PC-3 (cell line): Measurements from ENCODE around the gene CTDSP1. TPM values are rescaled to one million over a fixed set of nuclear protein-coding genes. Genes with fewer than 3 reads are reported as not detected.

ENCODE experiments used
- ATAC-seq: fragments of 200-7000 bp; cut with Tn5 transposase; 2 replicates; pipeline ENCODE4 v1.9.1; 2020; ENCODE audit warnings: mild to moderate bottlenecking, moderate library complexity
- BruUV-seq: library from RNA; stranded (reverse); fragments of 400-500 nt; replicated peaks from 2 replicates; lab custom pipeline; 2021; lab: Mats Ljungman, UMichigan
- CTCF ChIA-PET: fragments of 300-600 bp; sonication (Branson Sonifier 250); formaldehyde crosslinking; loops from one replicate; lab custom pipeline; 2022; ENCODE audit warnings: antibody characterized with exemption; lab: Charles Lee
- POLR2A ChIA-PET: fragments of 300-600 bp; sonication (Branson Sonifier 250); formaldehyde crosslinking; loops from one replicate; lab custom pipeline; 2022; ENCODE audit warnings: antibody characterized with exemption; ENCODE audit not compliant: unreplicated experiment; lab: Charles Lee
- DNase-seq: peaks from one replicate; pipeline ENCODE4 v3.0.0-alpha.2; 2015
- H2AFZ ChIP-seq: fragments of 300-600 bp; sonication (generic); 2 replicates; pipeline ENCODE4 v1.6.0; 2016; ENCODE audit warnings: antibody characterized with exemption, low read length
- H3F3A ChIP-seq: fragments of 300-600 bp; sonication (generic); one replicate; pipeline ENCODE4 v1.6.0; 2017; ENCODE audit warnings: antibody characterized with exemption, low read length, control low read depth, mild to moderate bottlenecking; ENCODE audit not compliant: unreplicated experiment
- H3K27ac ChIP-seq: fragments of 300-600 bp; sonication (generic); 2 replicates; pipeline ENCODE4 v1.5.1; 2016; ENCODE audit warnings: mild to moderate bottlenecking, low read length
- H3K27me3 ChIP-seq: fragments of 300-600 bp; sonication (generic); 2 replicates; pipeline ENCODE4 v1.6.1; 2016; ENCODE audit warnings: low read length, mixed read lengths
- H3K36me3 ChIP-seq: fragments of 300-600 bp; sonication (generic); 2 replicates; pipeline ENCODE4 v1.6.1; 2016; ENCODE audit warnings: low read depth, mixed run types, low read length, mixed read lengths
- H3K4me1 ChIP-seq: fragments of 300-600 bp; sonication (generic); 2 replicates; pipeline ENCODE4 v1.5.1; 2016; ENCODE audit warnings: low read length; ENCODE audit not compliant: insufficient read depth
- H3K4me2 ChIP-seq: fragments of 300-600 bp; sonication (generic); 2 replicates; pipeline ENCODE4 v1.6.0; 2016; ENCODE audit warnings: low read length
- H3K4me3 ChIP-seq: fragments of 300-600 bp; sonication (generic); 2 replicates; pipeline ENCODE4 v1.5.1; 2016; ENCODE audit warnings: mild to moderate bottlenecking, low read length, mixed read lengths
- H3K79me2 ChIP-seq: fragments of 300-600 bp; sonication (generic); 2 replicates; pipeline ENCODE4 v1.6.1; 2017; ENCODE audit warnings: low read length, mixed read lengths
- H3K9ac ChIP-seq: fragments of 300-600 bp; sonication (generic); 2 replicates; pipeline ENCODE4 v1.6.0; 2016; ENCODE audit warnings: mild to moderate bottlenecking, low read length
- H3K9me2 ChIP-seq: fragments of 300-600 bp; sonication (generic); replicated peaks from 2 replicates; pipeline ENCODE4 v1.6.1; 2016; ENCODE audit warnings: mixed run types, low read length, mixed read lengths
- H3K9me3 ChIP-seq: fragments of 300-600 bp; sonication (generic); 2 replicates; pipeline ENCODE4 v1.6.1; 2016; ENCODE audit warnings: low read length, mixed read lengths
- H4K20me1 ChIP-seq: fragments of 300-600 bp; sonication (generic); 2 replicates; pipeline ENCODE4 v1.6.1; 2016; ENCODE audit warnings: low read length, mixed read lengths
- CTCF ChIP-seq: fragments of 300-600 bp; sonication (generic); conservative IDR thresholded peaks from 2 replicates; pipeline ENCODE4 v1.5.1; 2017; ENCODE audit warnings: antibody characterized with exemption, low read depth, mild to moderate bottlenecking, low read length
- EZH2 ChIP-seq: fragments of 300-600 bp; sonication (generic); IDR thresholded peaks from one replicate; pipeline ENCODE4 v1.6.1; 2017; ENCODE audit warnings: antibody characterized with exemption, mild to moderate bottlenecking, low read length; ENCODE audit not compliant: unreplicated experiment
- EZH2phosphoT487 ChIP-seq: fragments of 300-600 bp; sonication (generic); IDR thresholded peaks from 2 replicates; pipeline ENCODE4 v1.6.1; 2018; ENCODE audit warnings: mild to moderate bottlenecking, antibody characterized with exemption, low read length, borderline replicate concordance
- intact Hi-C: fragments of 100-400 bp; cut with micrococcal nuclease; formaldehyde crosslinking; loops from 2 replicates; pipeline ENCODE4 v1.9.0; 2023
- total RNA-seq: library from RNA; depleted of rRNA; stranded (reverse); fragments of >200 nt; gene quantifications from 2 replicates; pipeline ENCODE4 v1.2.3, GENCODE V29; 2014

CTDSP1 gene
- total RNA-seq, 1 experiment from 2014 or later = 73.2 TPM

GRCh38 chr2:218381916-218382366 is 17.7 kb upstream of the CTDSP1 start, which contains the start of gene SLC11A1:
Gene SLC11A1, plus strand, starts transcription at chr2:218382273. Its CDS starts 96 bp downstream, at chr2:218382369.
- Histone ChIP-seq H3K27ac (no peak within 1 kb of the TSS), H3K4me1 (no peaks in the 10 kb centered on the region), H3K79me2 (no peaks in the 10 kb centered on the region), H3F3A (no peaks in the 10 kb centered on the region), H3K9me2 (no peaks in the 10 kb centered on the region), H3K4me2 (no peak within 1 kb of the TSS), H3K36me3 (no peaks in the 10 kb centered on the region), H3K27me3 (no peaks in the 10 kb centered on the region), H3K9me3 (no peaks in the 10 kb centered on the region), H3K9ac (no peak within 1 kb of the TSS), H2AFZ (no peak within 1 kb of the TSS), H3K4me3 (no peak within 1 kb of the TSS), H4K20me1 (no peaks in the 10 kb centered on the region)
- TF ChIP-seq EZH2 = no peak
- TF ChIP-seq CTCF = no peak
- no peak for TF ChIP-seq EZH2phosphoT487
- CTCF ChIA-PET = no interaction called here
- ATAC-seq (no peak), DNase-seq (no peak)
- BruUV-seq = no TSS peak
- POLR2A ChIA-PET = no interaction called here
- intact Hi-C loops = no loop called here

- CTCF ChIA-PET = no interaction called here
Measured at GRCh38 chr2:218382785-218383184, 16.9 kb upstream of the CTDSP1 start.

More at GRCh38 chr2:218382785-218383184, 16.9 kb upstream of the CTDSP1 start:
- H2AFZ ChIP-seq = no peak overlapping the region
- H3K4me2 ChIP-seq = no peak overlapping the region
- TF ChIP-seq EZH2phosphoT487 = no peak
- no peak for TF ChIP-seq EZH2
- no peak for TF ChIP-seq CTCF
- H3K9me2 ChIP-seq = no peaks in the 10 kb centered on the region
- H3F3A ChIP-seq = no peaks in the 10 kb centered on the region
- no peaks in the 10 kb centered on the region for H3K27me3 ChIP-seq
- POLR2A ChIA-PET = no interaction called here
- no peak overlapping the region for H3K9ac ChIP-seq
- H4K20me1 ChIP-seq = no peaks in the 10 kb centered on the region
- H3K36me3 ChIP-seq = no peaks in the 10 kb centered on the region
- intact Hi-C loops = no loop called here
- no peak for ATAC-seq
- no peaks in the 10 kb centered on the region for H3K79me2 ChIP-seq
- H3K4me1 ChIP-seq = peaks cover 6% of the 10 kb centered on the region; the same call in 1 of the 2 replicates
- H3K27ac ChIP-seq = no peak overlapping the region
- BruUV-seq = no TSS peak
- no peak for DNase-seq
- no peak overlapping the region for H3K4me3 ChIP-seq
- no peaks in the 10 kb centered on the region for H3K9me3 ChIP-seq
